ENCODE measurements around the gene SLC26A1.
"Not testable (repeated sequence)": the region's sequence is repeated elsewhere in the genome, so short reads cannot be mapped to it uniquely, and the experiment has no call there.

The SLC26A1 gene

GRCh38 chr4:1012034-1012739 is 19.0 kb upstream of the SLC26A1 start:
- peak; percentile 26 for DNase-seq

GRCh38 chr4:1011666-1012033 is 18.4 kb upstream of the SLC26A1 start:
- no peak for DNase-seq

GRCh38 chr4:1011022-1011665 is 17.9 kb upstream of the SLC26A1 start, which contains the start of gene FGFRL1:
Gene FGFRL1 (plus strand): TSS chr4:1011626. CDS start chr4:1012486, 860 bp downstream.
- peak; percentile 89 for DNase-seq

GRCh38 chr4:1010395-1011021 is 17.3 kb upstream of the SLC26A1 start:
- peak; percentile 69 for DNase-seq

GRCh38 chr4:1009542-1010394 is 16.6 kb upstream of the SLC26A1 start:
- peak; percentile 74 for DNase-seq

- DNase-seq = peak; percentile 35
Measured at GRCh38 chr4:1008840-1009541, 15.8 kb upstream of the SLC26A1 start.

GRCh38 chr4:1006856-1007255 is 13.7 kb upstream of the SLC26A1 start:
- no peak for DNase-seq

GRCh38 chr4:1004557-1005485 is 11.6 kb upstream of the SLC26A1 start:
- DNase-seq = no peak

GRCh38 chr4:1004071-1004418 is 10.8 kb upstream of the SLC26A1 start:
- DNase-seq = no peak

- DNase-seq = no peak
Measured at GRCh38 chr4:1003271-1004070, 10.3 kb upstream of the SLC26A1 start.

GRCh38 chr4:1002631-1003251 is 9.5 kb upstream of the SLC26A1 start:
- no peak for DNase-seq

- no peak for DNase-seq
Measured at GRCh38 chr4:1002131-1002630, 9.0 kb upstream of the SLC26A1 start.

- no peak for DNase-seq
Measured at GRCh38 chr4:1001561-1002130, 8.4 kb upstream of the SLC26A1 start.

GRCh38 chr4:1000686-1001260 is 7.6 kb upstream of the SLC26A1 start:
- no peak for DNase-seq

GRCh38 chr4:999882-1000425 is 6.8 kb upstream of the SLC26A1 start:
- DNase-seq = no peak

- DNase-seq = not testable (repeated sequence)
Measured at GRCh38 chr4:999240-999863, 6.1 kb upstream of the SLC26A1 start.

GRCh38 chr4:998096-998691 is 5.0 kb upstream of the SLC26A1 start:
- no peak for DNase-seq

Data from activated gamma-delta T cell treated with Interleukin-2 at 50 U/mL for 16 hours (primary cell).